ENCODE data around the gene COL4A2.
"Not testable (repeated sequence)": the region's sequence is repeated elsewhere in the genome, so short reads cannot be mapped to it uniquely, and the experiment has no call there.

The COL4A2 gene

DNA sequence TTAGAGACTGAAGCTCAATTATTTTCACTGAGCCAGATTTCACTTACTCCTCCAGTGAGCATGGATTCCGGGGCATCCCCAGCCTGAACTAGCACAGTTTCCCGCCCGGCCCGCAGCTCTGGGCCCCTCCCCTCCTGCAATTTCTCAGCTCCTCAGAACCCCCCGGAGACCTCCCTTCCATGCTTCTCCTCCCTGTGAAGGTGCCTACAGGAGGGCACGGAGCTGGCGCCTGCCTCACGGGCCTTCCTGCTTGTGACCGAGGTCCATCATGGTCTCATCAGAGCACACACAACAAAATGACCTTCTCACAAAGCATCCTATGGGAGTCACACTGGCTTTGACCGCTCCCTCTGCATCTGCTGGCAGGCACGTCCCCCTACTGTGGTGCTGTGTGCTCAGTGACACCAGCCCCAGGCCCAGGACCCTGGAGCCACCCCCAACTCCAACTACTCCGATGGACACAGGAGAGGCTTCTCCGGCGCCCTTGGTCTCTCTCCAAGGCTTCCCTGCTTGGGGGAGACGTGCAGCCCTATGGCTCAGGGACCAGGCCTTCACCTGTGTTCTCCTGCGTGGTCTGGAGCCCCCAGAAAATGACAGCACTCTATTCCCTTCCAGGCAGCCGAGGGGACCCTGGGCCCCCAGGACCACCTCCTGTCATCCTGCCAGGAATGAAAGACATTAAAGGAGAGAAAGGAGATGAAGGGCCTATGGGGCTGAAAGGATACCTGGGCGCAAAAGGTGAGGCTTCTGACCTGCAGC is 177.4 kb downstream of the COL4A2 start:
- no peak for DNase-seq (ENCODE audit: extremely low read depth in 1 of 2, low read depth in 1 of 2)

- DNase-seq (ENCODE audit: extremely low read depth in 1 of 2, low read depth in 1 of 2) = no peak
Measured at GRCh38 chr13:110485604-110486003, 178.5 kb downstream of the COL4A2 start.

GRCh38 chr13:110486061-110486715 is 179.1 kb downstream of the COL4A2 start:
- no peak for DNase-seq (ENCODE audit: extremely low read depth in 1 of 2, low read depth in 1 of 2)

GRCh38 chr13:110486880-110487279 is 179.8 kb downstream of the COL4A2 start:
- DNase-seq (ENCODE audit: extremely low read depth in 1 of 2, low read depth in 1 of 2) = not testable (repeated sequence)

DNA sequence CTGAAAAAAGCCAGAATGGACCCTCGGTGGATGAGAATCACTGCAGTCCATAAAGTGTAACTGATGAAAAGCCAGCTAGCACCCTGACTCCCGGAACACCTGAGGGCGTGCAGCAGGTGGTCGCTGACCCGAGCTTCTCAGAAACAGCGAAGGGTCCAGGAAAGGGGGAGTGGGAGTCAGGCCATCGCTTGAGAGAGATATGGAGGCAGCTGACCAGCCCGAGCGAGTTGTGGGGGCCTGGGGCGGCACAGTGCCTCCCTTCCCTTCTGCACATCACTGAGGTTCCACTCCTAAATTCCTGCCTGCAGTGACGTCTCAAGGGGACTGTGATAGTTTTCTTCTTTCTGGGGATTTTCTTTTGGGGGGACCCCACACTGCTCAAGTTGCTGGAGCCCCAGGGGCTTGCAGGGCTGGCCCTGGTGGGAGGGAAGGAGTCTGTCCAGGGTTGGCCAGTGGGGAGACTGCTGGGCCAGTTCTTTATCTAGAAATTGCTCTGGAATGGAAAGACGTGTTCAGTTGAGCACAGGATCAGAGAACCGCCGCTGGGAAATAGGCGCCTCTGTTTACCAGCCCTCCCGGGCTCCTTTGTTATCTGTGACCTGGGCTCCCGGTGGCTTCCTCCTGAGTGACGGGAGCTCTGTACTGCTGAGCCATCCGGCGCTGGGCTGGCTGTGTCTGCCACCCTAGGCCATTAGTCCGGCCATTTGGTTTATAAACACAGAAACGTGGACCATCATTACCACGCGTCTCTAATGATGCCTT is 183.1 kb downstream of the COL4A2 start:
- DNase-seq (ENCODE audit: extremely low read depth in 1 of 2, low read depth in 1 of 2) = no peak

DNA sequence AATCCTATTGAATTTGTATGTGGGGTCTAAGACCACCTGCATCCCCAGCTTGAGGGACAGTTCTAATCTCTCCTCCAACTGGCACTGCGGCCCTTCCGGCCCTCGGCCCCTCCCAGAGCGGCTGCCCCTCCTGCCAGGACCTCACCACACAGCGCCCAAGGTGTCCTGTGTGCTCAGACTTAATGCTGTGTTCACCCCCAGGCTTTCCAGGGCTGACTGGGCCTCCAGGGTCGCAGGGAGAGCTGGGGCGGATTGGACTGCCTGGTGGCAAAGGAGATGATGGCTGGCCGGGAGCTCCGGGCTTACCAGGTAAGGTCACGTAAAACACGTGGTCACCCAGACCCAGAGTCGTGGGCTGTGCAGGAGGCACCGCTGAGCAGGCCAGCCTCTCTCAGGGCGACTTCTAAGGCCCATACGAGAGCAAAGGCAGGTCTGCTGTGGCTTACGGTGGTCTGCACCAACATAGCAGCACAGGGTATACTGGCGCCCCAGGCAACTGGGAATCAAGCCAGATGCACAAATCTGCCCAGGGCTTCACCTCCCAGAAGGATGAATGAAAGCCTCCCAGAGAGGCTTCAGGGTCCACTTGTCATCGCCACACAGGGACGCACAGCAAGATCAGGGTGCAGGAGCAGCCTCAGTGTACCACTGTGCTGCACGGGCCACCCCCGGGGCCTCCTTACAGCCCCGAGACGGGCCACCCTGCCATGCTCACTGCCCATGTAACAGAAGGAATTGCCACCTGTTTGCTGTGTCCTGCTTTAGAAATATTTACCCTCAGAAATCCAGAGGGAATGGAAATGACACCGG is 185.0 kb downstream of the COL4A2 start:
- DNase-seq (ENCODE audit: extremely low read depth in 1 of 2, low read depth in 1 of 2) = no peak

GRCh38 chr13:110492679-110493593 is 185.9 kb downstream of the COL4A2 start:
- no peak for DNase-seq (ENCODE audit: extremely low read depth in 1 of 2, low read depth in 1 of 2)

- no peak for DNase-seq (ENCODE audit: extremely low read depth in 1 of 2, low read depth in 1 of 2)
Measured at GRCh38 chr13:110493613-110494012, 186.5 kb downstream of the COL4A2 start.

DNA sequence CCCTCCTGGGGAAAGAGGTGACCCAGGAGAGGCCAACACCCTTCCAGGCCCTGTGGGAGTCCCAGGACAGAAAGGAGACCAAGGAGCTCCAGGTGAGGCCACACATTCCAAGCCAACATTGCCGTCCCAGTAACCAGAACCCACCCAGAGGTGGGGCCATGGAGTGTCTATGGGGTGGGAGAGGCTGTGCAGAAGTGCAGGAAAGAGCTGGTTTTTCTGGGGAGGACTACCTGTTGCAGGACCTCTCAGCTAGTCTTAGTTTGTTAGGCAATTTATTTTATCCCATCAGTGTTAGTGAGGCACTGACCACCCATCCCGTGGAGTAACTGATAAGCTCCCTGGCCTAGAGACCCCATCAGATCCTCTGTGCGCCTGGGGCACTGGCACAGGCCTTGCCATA is 188.3 kb downstream of the COL4A2 start:
- no peak for DNase-seq (ENCODE audit: extremely low read depth in 1 of 2, low read depth in 1 of 2)

GRCh38 chr13:110495881-110496280 is 188.8 kb downstream of the COL4A2 start:
- DNase-seq (ENCODE audit: extremely low read depth in 1 of 2, low read depth in 1 of 2) = no peak

DNA sequence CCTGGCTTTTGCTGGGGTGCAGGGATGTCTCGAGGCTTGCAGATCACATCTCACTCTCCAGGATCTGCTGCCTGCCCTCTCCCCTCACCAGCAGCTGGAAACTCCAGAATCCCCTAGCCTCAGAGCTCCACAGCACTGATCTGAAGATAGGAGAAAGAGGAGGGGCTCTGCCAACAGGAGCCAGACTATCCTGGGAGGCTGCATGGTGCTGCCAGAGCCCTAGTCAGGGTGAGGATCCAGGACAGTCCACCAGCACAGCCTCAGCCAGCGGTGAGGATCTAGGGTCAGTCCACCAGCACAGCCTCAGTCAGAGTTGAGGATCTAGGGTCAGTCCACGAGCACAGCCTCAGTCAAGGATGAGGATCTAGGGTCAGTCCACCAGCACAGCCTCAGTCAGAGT is 189.2 kb downstream of the COL4A2 start:
- no peak for DNase-seq (ENCODE audit: extremely low read depth in 1 of 2, low read depth in 1 of 2)

DNA sequence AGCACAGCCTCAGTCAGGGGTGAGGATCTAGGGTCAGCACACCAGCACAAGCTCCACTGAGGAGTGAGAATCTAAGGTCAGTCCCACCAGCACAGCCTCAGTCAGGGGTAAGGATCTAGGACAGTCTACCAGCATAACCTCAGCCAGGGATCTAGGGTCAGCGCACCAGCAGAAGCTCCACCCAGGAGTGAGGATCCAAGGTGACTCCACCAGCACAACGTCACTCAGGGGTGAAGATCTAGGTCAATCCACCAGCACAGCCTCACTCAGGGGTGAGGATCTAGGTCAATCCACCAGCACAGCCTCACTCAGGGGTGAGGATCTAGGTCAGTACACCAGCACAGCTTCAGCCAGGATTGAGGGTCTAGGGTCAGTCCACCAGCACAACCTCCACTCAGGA is 189.9 kb downstream of the COL4A2 start:
- DNase-seq (ENCODE audit: extremely low read depth in 1 of 2, low read depth in 1 of 2) = no peak

GRCh38 chr13:110497896-110498295 is 190.8 kb downstream of the COL4A2 start:
- not testable (repeated sequence) for DNase-seq (ENCODE audit: extremely low read depth in 1 of 2, low read depth in 1 of 2)

- no peak for DNase-seq (ENCODE audit: extremely low read depth in 1 of 2, low read depth in 1 of 2)
Measured at GRCh38 chr13:110498327-110498726, 191.2 kb downstream of the COL4A2 start.

- no peak for DNase-seq (ENCODE audit: extremely low read depth in 1 of 2, low read depth in 1 of 2)
Measured at GRCh38 chr13:110498765-110499164, 191.7 kb downstream of the COL4A2 start.

DNA sequence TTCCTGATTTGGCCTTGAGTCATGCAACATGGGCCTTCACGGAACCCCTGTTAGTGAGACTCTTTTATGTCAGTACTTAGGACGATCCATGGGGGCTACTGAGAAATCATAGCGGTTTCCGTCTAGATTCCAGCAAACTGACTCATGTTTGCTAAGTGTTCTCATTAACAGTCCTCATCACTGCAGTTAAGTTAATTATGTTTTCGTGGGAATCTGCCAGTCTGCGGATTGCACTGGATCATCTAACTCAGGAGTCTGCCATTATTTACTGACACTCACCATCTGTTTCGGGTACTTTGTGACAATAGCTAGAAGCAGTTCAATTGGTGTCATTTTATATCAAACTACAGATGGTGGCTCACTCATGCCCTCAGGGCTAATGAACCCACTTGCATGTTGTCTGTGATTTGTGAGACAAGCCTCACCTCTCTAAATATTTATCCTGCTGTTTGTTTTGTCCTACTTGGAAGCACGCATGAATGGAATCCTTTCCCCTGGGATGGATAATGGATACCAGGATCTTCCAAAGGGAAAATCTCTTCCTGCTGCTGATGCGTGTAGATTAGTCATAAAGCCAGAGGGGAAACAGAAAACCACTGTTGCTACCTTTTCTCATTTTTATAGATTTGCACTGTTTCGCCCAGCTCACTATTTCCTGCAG is 192.7 kb downstream of the COL4A2 start:
- DNase-seq (ENCODE audit: extremely low read depth in 1 of 2, low read depth in 1 of 2) = no peak

GRCh38 chr13:110500341-110500740 is 193.3 kb downstream of the COL4A2 start:
- no peak for DNase-seq (ENCODE audit: extremely low read depth in 1 of 2, low read depth in 1 of 2)

DNA sequence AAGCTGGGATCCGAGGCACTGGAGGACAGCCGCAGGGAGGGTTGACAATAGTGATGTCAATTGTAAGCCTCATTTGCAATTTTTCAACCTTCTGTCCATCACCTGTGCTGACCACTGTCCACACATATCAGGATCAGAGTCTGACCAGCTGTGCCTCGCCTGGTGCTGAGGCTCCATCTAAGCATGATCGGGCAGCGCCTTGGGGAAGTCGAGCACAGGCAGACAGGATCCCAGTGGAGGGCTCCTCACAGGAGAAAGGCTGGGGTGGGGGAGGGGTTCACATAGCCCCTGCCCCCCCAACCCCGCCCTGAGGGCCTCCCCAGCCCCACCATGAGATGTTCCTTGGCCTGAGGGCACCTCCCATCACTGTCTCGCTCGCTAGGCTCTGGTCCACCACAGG is 194.1 kb downstream of the COL4A2 start:
- no peak for DNase-seq (ENCODE audit: extremely low read depth in 1 of 2, low read depth in 1 of 2)

Measured in stimulated activated CD8-positive, alpha-beta memory T cell treated with anti-CD3 and anti-CD28 coated beads, Interleukin-7, amount 100 ng/mL, for 48 hours (primary cell).